ENCODE measurements around the gene CPED1.
"Not testable (repeated sequence)": the region's sequence is repeated elsewhere in the genome, so short reads cannot be mapped to it uniquely, and the experiment has no call there.

CPED1 gene

GRCh38 chr7:121195874-121196273 lies 207.4 kb downstream of the CPED1 start:
- DNase-seq = no peak

GRCh38 chr7:121196286-121196685 lies 207.8 kb downstream of the CPED1 start:
- no peak for DNase-seq

DNA sequence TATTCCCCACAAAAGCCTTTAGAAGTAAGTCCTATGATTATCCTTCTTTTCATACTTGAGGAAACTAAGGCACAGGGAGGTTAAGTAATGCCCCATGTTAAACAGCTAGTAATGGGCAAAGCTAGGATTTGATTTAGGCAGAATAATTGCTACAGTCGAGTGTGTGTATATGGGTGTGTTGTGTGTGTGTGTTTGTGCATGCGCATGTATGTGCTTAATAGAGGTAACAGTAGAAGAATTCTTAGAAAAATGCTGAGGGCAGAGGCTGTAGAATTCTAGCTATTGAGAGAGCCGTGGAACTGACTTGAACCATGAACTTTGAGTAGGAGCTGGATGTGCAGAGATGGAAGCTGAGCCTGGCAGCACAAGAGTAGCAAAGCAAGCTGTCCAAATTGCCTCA lies 208.9 kb downstream of the CPED1 start:
- no peak for DNase-seq

DNA sequence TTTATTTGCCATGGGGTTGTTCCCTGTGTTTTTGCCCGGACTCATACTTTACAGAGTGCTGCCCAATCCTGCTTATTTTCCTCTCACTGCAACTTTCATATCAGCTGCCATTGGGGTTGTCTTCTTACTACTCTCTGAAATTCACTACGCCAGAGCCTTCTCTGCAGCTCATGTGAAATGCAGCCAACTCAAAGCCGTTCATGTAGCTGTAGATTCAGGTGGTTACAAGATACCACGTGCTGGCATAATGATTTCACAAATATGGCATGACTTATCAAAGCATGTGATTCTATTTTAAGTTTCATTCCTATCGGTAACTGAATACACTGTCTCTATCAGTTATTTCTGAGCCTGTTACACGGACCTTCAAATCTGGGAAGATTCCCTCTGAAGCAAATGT lies 210.0 kb downstream of the CPED1 start:
- no peak for DNase-seq

- DNase-seq = no peak
Observed at GRCh38 chr7:121202125-121202524, 213.6 kb downstream of the CPED1 start.

DNA sequence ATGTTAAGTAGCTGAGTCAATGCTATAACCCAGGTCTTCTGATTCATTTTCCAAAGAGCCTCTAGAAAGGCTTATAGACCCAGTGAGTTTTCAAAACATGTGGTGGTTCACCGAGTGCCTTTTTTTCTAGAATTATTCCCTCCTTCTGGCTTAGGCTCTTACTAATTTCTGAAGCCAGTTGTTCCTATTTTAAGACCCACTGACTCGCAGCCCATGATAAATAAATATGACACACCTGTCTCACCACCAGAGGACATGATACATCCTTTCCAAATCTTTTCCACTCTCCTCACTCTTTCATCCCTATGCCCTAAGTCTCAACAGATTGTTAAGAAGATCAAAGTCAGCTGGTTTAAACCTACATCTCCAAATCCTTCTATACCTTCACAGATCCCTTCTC lies 214.3 kb downstream of the CPED1 start:
- DNase-seq = no peak

- DNase-seq = no peak
Observed at GRCh38 chr7:121204537-121204936, 216.0 kb downstream of the CPED1 start.

GRCh38 chr7:121205777-121206176 lies 217.3 kb downstream of the CPED1 start:
- no peak for DNase-seq

GRCh38 chr7:121211253-121211652 lies 222.7 kb downstream of the CPED1 start:
- DNase-seq = no peak

GRCh38 chr7:121212036-121212435 lies 223.5 kb downstream of the CPED1 start:
- DNase-seq = no peak

DNA sequence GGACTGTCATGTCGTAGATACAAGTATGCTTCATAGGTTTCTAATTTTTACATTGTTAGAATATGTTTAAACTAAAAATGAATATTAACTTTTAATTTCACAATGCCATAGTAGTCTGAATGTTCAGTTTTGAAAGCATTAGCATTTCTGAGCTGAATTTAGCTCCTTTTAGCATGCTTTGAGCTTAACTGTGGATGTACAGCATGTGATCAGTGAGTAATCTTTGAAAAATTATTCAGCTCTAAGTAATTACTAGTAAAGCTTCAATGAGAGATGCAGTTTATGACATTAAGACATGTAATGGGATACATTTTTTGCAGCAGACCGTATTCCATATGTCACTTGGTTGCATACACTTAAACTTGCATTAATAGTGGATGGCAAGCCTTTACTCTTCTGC lies 226.1 kb downstream of the CPED1 start:
- no peak for DNase-seq

- no peak for DNase-seq
Observed at GRCh38 chr7:121219026-121219425, 230.5 kb downstream of the CPED1 start.

DNA sequence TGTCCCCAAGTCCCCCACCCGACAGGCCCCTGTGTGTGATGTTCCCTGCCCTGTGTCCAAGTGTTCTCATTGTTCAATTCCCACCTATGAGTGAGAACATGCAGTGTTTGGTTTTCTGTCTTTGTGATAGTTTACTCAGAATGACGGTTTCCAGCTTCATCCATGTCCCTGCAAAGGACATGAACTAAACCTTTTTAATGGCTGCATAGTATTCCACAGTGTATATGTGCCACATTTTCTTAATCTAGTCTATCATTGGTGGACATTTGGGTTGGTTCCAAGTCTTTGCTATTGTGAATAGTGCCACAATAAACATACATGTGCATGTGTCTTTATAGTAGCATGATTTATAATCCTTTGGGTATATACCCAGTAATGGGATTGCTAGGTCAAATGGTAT lies 232.6 kb downstream of the CPED1 start:
- not testable (repeated sequence) for DNase-seq

- DNase-seq = no peak
Observed at GRCh38 chr7:121228779-121229178, 240.3 kb downstream of the CPED1 start.

DNA sequence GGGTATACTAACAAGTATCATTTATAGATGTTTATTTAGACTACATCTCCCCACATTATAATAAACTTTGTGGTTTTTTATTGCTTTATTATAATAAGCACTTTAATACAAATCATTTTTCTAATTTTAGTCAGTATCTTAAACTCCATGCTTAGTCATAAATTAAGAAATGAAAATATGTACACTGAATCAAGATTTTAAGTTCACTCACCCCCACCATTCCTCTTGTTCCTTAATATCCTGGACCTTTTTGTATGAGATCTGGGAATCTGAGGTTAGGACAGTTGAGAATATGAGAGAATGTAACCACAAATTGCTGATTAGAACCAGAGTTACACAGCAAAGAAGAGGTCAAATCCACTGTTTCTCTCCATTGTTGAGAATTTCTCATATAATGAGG lies 246.7 kb downstream of the CPED1 start:
- DNase-seq = no peak

- DNase-seq = no peak
Observed at GRCh38 chr7:121237601-121238000, 249.1 kb downstream of the CPED1 start.

GRCh38 chr7:121244120-121244870 lies 255.8 kb downstream of the CPED1 start:
- no peak for DNase-seq

DNA sequence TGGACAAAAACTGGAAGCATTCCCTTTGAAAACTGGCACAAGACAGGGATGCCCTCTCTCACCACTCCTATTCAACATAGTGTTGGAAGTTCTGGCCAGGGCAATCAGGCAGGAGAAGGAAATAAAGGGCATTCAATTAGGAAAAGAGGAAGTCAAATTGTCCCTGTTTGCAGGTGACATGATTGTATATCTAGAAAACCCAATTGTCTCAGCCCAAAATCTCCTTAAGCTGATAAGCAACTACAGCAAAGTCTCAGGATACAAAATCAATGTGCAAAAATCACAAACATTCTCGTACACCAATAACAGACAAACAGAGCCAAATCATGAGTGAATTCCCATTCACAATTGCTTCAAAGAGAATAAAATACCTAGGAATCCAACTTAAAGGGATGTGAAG lies 262.9 kb downstream of the CPED1 start:
- DNase-seq = not testable (repeated sequence)

DNA sequence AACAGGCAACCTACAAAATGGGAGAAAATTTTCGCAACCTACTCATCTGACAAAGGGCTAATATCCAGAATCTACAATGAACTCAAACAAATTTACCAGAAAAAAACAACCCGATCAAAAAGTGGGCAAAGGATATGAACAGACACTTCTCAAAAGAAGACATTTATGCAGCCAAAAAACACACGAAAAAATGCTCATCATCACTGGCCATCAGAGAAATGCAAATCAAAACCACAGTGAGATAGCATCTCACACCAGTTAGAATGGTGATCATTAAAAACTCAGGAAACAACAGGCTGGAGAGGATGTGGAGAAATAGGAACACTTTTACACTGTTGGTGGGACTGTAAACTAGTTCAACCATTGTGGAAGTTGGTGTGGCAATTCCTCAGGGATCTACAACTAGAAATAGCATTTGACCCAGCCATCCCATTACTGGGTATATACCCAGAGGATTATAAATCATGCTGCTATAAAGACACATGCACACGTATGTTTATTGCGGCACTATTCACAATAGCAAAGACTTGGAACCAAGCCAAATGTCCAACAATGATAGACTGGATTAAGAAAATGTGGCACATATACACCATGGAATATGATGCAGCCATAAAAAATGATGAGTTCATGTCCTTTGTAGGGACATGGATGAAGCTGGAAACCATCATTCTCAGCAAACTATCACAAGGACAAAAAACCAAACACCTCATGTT lies 264.2 kb downstream of the CPED1 start:
- not testable (repeated sequence) for DNase-seq

- no peak for DNase-seq
Observed at GRCh38 chr7:121259826-121260225, 271.3 kb downstream of the CPED1 start.

DNA sequence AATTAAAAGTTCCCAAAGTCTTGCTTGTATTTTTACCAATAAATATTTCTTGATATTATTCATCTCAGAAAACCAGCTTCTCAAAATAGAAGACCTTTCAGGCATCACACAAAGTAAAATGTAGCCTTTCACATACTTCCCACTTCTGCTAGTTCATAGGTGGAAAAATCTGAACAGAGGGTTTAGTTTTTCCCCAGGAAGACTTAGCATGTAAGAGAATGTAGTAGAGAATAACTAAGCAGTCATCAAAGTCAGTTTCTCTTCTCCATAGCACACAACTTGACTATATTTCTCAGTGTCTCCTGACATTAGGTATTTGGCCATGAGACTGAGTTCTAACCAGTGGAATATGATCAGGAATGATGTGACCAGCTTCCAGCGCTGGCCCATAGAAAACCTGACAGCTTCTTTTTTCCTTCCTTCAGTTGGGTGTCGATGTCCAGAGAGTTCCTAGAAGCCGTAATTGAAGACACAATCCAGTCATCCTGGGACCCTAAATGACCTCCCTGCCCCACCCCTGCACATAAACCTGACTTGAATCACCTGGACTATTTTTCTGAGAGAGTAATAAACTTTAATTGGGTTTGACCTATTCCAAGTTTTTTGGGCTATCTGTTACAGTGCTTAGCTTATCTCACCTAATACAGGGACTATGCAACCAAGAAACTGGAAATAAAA lies 272.8 kb downstream of the CPED1 start:
- no peak for DNase-seq

DNA sequence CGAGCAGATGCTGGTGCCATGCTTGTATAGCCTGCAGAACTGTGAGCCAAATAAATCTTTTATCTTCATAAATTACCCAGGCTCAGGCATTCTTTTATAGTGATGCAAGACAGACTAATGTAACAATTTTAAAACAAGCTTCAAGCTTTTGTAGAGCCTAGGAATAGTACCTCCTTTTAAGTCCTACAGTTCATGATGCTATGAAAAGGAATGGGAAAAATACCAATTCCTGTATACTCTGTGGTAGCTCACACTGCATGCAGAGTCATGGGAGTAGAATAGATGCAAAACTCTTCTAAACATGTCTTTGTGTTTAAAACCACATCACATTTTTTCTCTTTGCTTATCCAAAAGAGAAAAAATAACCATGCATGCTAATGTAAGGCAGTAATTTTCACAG lies 273.7 kb downstream of the CPED1 start:
- DNase-seq = no peak

GRCh38 chr7:121262969-121263368 lies 274.5 kb downstream of the CPED1 start:
- DNase-seq = no peak

- no peak for DNase-seq
Observed at GRCh38 chr7:121266307-121266894, 277.9 kb downstream of the CPED1 start.

All from NCI-H2107 (cell line).